ENCODE results near the gene CAMK2G.
"Not testable (repeated sequence)": the region's sequence is repeated elsewhere in the genome, so short reads cannot be mapped to it uniquely, and the experiment has no call there.

The CAMK2G gene

DNA sequence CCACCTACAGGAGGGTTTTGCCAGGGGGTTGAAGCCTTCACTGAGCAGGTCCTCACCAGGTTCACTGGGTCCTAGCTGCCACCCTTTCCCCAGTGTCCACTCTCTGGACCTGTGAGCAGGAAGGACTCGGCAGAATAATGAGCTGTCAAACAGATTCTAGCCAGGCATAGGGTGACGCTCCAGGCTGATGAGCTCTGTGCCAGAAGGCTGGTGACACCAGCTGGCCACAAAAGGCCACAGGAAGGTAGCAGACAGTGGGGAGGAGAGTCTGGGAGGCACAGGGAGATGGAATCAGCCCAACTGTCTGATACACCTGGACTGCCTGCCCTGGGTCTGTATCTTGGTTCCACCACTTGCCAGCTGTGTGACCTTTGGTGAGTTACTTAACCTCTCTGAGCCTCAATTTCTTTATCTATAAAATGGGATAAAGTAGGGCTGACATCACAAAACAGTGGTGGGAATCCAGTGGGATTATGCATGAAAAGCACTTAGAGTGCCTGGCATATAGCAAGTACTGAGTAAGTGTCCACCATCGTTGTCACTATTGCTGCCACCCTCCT is 36.3 kb downstream of the CAMK2G start:
- DNase-seq: no peak

DNA sequence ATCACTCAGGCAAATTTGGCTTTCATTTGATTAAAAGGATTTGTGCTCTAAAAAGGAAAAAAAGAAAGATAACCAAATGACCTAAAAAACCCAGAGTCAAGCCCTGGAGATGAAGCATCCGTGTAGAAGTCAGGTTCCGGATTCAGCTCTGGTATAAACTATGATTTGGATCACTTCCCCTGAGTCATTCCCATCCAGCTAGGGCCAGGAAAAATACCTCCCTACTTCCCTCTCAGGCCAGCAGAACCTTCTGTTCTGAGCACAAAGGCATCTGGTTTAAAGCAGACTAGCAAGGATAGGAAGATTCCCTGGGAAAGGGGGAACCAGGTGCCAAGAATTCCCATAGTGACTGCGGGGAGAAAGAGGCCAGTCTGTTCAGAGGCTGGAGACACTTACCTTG is 37.3 kb downstream of the CAMK2G start:
- no peak for DNase-seq

DNA sequence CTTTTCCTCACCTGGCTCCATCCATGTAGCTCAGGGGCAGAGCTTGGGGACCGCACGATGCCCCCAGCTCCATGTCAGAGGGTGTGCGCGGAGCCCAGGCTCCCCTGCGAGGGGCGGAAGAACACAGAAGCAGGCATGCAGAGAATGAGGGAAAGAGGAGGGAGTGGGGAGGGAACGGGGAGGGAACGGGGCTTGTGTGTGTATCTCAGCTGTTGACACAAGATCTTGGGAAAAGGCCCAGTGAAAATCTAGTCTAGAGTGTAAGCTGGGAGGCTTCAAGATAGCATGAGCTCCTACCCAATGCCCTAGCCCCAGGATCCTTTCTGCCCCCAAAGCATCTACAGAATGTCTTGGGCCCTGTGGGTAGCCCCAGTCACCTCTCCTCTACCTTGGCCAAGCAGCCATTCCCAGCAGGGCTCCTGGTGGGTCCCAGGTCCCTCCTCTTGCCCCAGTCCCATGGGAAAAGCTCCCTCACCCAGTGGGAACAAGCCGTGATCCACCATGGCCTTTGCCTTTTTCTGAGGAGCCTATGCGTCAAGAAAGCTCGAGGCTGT is 37.9 kb downstream of the CAMK2G start:
- DNase-seq: no peak

DNA sequence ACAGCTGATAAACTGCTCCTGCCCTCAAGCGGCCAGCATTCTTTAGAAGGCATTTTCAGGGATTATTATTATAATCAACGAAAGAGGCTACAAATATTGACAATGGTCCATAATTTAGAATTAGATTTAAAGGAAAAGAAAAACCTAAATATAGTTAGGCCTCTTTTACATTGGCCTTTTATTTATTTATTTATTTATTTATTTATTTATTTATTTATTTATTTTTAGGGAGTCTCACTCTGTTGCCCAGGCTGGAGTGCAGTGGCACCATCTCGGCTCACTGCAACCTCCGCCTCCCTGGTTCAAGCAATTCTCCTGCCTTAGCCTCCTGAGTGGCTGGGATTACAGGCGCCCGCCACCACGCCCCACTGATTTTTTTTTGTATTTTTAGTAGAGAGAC is 45.3 kb downstream of the CAMK2G start:
- not testable (repeated sequence) for DNase-seq

DNA sequence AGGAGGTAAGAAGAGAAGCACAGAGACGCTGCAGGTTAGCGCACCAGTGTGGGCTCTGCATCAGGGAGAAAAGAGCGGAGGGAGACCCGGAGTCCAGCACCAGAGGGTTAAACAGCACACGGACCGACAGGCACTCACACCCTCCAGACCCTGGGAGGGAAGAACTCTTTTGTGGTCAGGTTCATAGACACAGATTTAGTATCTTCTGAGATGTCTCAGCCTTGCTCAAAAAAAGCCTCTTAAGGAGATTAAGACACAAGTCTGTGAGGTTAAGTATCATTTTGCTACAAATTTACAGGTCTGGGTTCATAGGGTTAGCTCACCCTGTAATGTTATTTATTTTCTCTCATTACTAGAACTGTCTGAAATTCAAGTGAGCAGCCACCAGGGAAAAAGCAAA is 46.2 kb downstream of the CAMK2G start:
- no peak for DNase-seq

DNA sequence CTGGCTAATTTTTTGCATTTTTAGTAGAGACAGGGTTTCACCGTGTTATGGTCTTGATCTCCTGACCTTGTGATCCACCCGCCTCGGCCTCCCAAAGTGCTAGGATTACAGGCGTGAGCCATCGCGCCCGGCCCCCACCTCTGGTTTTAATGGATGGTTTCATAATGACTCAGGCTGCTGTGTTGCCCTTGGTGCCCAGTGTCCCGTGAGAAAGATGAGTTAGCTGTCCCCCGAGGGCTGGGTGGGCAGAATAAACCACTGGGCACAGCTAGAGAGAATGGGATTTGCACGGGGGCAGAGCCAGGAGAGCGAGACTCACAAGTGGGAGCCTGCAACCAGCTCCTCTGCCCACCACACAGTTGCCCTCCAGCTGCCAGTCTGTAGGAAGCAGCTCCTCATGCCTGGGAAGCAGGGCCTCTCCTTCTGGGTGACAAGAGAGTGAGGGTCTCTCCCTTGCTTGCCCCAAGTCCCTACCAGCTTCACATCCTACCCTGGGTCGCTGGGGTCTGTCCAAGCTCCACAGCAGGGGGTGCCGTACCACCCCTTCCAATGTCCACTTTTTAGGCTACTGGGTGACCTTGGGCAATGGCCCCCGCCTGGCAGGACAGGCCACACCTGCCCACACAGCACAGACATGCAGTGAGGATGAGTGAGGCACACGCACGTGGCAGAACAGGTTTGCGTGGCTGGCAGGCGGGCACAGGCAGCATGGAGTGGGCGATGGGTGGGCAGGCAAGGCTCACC is 46.8 kb downstream of the CAMK2G start:
- DNase-seq: no peak

DNA sequence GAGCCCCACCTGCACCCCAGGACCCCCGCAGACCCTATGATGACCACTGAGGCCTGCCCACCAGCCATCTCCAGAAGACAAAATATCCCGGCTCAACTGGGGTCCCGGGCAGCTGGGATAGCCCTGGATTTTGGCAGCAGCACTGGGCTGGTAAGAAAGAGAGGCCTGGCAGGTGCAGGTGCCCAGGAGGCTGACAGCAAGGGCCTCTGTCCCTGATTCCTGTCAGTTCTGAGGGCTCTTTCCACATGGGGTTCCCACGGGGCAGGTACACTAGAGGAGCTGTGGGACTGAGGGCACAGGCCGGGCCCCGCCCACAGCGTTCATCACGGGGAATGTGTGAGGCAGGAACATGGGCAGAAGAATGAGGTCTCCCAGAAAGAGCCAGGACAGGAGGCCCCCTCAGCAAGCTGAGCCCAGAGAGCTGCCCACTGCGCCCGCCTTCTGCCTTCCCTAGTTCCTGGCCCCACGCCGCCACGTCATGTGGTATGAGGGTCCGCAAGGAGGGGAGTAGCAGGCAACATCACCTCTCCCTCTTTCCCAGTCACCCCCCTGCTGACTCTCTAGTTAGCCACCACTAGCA is 50.1 kb downstream of the CAMK2G start:
- no peak for DNase-seq

DNA sequence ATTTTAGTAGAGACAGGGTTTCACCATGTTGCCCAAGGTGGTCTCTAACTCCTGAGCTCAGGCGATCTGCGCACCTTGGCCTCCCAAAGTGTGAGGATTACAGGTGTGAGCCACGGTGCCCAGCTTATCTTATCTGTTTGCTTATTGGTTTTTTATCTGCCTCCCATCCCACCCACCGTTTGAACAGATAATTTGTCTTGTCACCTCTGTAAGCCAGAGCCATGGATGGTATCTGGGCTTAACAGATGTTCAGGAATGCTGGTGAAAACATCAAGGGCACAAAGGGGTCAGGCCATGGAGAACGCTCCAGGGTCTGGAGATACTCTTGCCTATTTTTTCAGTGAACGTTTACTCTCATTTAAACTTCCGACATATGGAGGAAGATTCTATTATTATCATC is 51.0 kb downstream of the CAMK2G start:
- no peak for DNase-seq

DNA sequence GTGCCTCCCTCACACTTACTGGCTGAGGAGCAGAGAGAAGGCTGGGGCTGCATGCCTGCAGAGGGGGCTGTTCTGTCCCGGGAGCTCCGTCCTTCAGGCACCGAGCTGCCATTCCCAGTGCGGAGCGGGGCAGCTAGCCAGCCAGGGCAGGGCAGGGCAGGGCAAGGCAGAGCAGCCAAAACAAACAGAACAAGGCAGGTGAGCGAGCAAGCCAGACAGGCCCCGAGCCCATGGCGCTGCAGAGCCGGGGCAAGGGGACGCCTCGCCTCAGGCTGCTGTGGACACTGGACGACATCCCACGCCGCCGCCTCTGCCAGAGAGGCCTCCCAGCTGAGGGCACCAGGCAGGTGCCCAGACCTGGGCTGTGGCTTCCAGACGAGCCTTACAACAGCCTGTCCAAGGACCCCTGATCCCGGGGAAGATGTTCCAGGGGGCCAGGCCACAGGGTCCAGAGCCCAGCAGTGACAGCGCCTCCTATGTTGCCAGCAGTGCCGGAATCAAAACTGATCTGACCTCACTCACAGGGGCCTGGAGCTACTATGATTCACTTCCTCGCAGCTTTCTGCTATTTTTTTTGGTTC is 54.8 kb downstream of the CAMK2G start:
- DNase-seq: peak; percentile 19

DNA sequence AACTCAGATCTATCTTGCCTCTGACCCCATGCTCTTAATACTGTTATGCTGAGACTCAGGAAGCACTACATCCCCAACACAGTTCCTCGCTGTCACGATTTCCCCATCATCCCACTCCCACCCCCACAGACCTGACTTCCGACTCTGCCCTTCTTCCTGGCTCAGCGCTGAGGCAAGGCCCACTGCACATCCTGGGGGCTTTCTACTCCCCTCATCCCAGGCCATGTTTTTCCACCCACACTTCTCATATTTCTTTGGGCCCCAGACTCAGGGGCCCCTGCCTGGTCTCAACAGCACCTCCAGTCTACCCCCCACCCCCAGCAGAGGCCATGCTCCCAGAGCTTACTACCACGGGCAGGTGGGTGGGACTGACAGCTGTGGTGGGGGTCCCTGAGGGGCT is 55.3 kb downstream of the CAMK2G start:
- DNase-seq: no peak

DNA sequence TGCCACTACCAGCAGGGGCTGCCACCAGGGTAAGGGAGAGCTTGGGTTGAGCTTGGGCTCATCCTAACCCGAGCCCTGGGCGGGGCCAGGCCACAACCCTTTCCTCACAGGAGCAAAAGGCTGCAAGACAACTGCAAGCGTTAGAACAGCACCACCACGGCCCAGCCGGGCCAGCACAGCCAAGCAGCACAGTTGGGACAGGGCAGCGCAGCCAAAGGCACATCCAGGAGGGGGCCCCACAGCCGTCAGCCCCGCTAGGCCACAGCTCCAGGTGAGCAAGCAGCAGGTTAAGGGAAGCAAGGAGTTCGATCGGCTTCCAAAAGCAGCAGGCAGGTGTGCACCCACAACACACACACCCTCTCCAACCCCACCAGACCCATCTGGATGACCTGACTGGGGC is 56.0 kb downstream of the CAMK2G start:
- no peak for DNase-seq

DNA sequence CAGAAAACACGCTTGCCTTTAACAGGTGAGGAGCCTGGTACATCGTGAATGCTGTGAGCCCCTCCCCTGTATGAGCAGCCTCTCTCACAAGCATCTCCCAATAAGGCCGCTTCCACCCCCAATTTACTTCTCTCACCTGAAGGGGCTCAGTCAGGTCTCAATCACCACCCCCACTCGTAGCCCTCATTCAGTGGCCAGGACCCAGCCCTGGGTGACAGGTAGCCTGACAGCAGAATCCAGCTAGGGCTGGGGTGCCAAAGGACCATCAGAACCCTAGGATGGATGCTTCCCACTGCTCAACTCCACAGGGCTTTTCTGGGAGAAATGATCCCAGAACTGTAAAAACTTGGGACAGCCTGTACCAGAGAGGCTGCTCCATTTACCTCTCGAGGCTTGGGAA is 56.5 kb downstream of the CAMK2G start:
- no peak for DNase-seq

DNA sequence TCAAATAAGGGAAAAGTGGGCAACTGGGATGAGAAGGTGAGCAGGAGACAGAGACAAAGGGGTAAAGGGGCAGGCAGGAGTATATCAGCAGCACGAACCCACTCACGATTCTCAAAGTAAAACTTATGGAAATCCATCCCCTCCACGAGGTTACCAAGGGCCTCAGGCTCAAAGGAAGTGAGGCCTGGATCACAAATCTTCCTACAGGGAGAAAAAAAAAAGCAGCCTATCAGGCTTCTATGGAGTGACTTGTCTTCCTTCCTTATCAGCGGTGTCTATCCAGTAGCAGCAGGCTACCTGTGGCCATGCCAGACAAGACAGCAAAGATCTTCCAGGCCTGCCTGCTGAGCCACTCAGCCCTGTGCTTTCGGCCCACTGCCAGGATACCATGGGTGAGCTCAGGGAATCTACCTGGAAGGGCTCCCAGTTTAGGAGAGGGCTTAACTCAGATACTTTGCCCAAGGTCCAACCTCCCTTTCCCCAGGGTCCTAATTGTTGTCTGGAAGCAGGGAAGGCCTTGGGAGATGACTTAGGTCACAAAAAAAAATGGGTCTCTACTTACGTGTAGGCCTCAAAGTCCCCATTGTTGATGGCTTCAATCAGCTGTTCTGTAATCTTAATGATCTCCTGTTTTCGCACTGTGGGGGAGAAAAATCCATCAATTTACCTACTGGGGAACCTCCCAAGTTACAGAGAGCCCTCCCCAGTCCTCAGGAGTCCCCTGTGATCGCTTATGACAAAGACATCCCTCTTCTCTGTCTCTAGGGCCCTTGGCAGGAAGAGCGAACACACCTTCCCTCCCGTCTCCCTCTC is 57.2 kb downstream of the CAMK2G start:
- DNase-seq: no peak

DNA sequence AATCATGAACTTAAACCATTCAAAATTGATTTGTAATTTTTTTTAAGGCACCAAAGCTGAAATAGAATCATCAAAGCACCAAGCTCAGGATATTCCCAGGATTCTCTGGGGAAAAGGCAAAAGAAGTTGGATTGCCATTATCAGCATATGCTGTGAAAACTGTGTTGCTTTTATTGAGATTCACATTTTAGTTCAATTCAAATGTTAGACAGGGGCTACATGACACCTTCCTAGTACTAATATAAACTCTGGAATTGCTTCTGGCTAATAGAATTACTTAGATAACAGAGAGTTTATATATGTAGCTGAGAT is 58.7 kb downstream of the CAMK2G start:
- DNase-seq: no peak

DNA sequence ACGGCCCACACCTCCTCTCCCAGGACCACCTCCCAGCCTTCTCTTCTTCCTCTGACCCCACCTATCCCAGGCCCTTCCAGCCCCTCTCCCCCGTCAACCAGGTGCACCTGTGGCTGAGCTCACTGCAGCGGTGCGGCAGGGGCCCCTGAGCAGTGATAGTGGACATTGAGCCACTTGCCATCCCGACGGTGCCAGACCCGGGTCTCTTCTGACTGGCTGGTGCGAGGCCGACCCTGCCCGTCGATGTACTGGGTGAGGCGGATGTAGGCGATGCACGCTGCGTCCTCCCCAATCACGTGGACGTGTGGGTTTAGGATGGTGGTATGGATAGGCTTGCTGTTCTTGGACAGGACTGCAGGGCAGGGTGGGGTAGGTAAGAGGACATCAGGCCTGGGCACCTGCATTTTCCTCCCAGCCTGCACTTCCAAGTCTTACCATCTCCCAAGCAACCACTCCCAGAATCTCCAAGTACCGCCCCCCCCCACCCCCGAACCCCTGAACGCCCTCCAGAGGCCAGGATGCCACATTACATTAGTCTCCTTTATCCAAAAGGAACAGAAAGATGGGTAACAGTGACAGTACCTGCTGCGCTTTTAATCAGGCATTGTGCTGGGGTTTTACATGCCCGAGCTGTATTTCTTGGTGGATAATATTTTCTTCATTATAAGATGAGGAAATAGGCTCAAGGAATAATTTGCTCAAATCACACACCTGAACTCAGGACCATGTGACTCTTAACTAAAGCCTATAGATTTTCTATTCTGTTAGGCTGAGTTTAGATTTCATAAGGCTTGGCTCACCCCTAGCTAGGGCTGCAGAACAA is 59.2 kb downstream of the CAMK2G start:
- no peak for DNase-seq

DNA sequence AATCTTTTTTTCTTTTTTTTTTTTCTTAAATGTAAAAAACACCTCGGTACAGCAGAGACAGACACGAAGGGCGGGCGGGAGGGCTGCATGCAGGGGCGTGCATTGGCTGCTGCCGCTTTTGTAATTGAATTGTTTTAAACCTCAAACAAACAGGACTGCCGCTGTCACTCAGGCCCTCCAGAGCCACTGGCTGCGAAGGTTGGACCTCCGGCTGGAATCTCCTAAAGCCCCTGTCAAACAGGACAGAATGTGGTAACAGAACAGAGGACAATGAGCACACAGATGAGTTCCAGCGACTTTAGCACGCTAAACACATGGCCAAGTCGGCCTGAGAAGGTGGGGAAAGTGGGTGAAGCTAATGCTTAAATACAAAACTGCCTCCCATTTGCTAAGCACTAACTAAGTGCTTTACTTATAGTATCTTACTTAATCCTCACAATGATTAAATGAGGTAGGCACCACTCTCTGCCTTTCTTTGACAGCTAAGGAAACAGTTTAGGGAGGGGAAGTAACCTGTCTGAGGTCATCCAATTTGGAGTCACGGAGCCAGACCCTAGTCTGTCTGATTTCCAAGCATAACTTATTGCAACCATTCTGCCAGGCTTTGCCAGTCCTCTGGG is 60.0 kb downstream of the CAMK2G start:
- no peak for DNase-seq

DNA sequence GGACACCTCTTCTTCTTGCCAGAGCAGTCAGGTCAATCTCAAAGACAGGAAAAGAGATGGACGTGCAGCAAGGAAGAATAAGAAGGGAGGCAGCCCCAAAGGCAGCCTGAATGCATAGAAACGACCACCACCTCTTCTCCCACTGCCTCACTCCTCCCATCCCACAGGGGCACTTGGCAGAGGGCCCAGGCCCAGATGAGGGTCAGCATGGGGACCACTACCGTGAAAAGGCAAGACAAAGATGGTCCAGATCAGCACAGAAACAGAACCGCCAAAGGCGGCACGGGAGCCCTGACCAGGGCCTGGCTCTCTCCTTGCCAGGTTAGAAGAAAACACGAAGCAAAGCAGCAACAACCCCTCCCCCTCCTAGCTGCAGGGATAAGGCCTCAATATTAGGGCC is 61.0 kb downstream of the CAMK2G start:
- no peak for DNase-seq

DNA sequence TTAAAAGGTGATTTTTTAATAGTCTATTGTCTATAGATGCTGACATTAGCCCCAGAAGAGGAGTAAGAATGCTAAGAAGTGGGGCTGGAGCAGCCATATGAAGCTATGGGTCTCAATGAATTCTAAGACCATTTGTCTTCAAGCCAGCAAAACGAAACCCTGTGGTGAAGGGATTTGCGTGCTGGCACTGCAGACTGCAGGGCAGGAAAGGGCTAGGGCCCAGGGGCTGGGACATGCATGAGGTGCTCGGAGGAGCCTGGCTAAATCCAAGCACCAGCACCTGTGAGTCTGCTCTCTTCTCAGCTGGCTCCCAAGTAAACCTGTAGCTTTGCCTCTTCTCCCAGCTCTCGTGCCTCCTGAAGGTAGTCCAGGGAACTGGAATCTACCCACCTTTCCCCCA is 61.7 kb downstream of the CAMK2G start:
- no peak for DNase-seq

DNA sequence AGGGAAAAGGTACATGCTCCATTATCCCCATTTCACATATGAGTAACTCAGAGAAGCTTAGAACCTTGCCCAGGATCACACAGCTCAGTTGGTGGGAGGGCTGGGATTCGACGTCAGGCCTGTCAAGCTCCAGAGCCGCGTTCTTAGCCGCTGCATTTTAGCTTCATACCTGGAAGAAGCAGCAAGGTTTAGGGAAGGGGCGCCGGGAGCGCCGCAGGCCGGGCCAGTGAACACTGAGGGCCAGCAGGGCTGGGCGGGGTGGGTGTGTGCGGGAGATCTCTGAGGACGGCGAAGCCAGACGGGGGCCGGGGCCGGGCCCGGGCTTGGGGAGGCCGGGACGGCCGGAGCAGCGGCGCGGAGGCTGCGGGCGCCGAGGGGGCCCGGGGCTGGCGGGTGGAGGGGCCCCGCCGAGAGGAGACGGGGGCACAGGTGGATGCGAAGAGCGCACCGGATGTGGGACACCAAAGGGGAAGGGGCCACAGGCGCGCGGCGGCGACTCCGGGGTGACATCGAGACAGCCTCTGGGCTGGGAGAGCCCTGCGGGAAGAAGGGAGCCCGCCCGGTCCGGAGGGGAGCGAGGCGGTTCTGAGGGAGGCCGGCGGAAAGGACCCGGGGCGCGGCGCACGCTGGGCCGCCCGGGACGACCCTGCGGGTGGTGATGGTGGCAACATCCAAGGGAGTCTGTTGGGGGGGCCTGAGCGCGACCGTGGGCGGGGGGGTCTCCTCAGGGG is 63.5 kb downstream of the CAMK2G start:
- DNase-seq: no peak

DNA sequence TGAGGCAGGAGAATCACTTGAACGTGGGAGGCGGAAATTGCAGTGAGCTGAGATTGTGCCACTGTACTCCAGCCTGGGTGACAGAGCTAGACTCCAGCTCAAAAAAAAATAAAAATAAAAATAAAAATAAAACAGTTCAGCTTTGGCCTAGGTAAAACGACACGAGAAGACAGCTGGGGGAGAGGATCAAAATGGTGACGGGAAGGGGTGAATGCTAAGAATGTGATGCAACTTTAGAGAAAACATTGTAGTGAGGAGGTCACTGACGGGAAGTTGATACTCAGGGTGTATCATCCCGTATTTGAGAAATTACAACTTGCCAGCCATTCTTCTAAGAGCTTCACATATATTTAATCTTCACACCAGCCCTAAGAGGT is 64.0 kb downstream of the CAMK2G start:
- no peak for DNase-seq
